Ramos (cell line): ENCODE results near the gene FILIP1L.

Source experiments
- in situ Hi-C: fragments of 300-500 bp; cut with MboI; formaldehyde crosslinking; loops from one replicate; pipeline ENCODE4 v1.14.3; 2022; ENCODE audit warnings: low sequenced_read_pairs; ENCODE audit not compliant: unreplicated experiment

The FILIP1L gene

DNA sequence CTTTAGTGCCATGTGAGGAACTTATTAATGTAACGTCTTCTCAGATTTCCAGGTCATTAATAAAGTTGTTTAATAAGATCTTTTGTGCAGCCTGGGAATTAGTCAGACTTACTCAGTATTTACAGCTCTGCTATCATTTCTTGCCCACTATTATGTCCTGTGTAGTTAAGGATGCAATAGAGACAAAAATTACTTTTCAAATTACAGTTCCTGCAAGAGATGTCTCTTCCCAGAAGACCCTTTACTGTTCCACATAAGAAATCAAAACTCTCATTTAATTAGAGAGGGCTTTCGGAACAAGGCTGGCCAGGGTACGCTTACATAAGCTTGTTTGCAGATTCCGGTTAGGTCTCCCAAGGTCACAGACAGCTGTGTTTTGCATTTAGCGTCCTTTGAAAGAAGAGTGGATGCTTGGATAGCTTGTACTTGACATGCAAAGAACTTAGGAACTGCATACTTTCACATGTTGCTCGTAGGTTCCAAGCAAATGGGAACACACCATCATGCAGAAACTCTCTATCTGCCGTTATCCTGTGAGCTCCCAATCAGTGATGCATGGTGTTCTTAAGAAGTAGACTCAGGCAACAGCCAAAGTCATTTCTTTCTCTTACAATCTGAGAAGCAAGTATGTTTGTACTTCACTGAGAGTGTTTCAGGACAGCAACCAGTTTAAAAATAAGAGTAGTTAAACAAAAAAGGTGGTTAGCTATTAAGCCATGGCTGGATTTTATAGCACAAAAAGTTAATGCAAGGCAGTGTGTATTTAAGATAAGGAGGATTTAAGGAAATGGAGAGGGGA, 37.4 kb downstream of the FILIP1L start:
- in situ Hi-C loops = no loop called here

DNA sequence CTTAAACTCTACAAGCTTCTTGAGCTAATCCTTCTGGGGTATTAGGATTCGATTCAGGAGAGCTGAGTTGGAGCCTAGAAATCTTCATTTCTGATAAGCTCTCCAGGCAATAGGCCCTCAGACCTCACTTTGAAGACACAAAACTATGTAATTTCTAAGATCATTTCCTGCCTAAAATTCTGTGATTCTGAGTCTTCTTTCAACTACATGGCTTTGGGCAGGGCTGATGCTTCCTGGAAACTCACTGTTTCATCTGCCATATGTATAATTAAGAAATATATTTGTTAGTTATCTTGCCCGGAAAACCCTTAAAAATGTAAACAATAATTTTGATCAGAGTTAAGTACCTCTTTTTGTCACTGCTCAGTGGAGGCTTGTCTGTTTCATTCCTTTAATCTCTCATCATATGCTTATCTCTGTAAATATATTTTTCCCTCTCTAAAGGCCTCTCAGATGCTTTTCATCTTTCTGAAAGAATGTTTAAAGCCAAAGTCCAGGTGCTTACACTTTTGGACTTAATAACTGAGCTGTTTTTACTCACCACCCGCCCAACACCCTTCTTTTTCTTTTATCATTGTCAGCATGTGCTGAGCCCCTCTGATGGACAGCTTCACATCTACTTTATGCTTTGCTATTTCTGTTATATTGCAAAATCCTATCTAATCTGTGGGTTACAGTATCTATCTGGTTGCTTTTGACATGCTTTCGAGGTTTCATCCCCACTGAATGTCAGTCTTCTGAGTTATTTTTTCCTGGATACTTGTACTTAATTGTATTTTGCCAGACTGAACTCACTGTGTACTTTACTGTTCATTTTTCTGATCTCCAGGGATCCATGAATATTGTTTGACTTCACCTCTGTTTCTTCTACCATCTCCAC, 38.2 kb downstream of the FILIP1L start:
- in situ Hi-C loops = no loop called here

- in situ Hi-C loops = no loop called here
Observed at GRCh38 chr3:100075196-100075595, 39.1 kb downstream of the FILIP1L start.

DNA sequence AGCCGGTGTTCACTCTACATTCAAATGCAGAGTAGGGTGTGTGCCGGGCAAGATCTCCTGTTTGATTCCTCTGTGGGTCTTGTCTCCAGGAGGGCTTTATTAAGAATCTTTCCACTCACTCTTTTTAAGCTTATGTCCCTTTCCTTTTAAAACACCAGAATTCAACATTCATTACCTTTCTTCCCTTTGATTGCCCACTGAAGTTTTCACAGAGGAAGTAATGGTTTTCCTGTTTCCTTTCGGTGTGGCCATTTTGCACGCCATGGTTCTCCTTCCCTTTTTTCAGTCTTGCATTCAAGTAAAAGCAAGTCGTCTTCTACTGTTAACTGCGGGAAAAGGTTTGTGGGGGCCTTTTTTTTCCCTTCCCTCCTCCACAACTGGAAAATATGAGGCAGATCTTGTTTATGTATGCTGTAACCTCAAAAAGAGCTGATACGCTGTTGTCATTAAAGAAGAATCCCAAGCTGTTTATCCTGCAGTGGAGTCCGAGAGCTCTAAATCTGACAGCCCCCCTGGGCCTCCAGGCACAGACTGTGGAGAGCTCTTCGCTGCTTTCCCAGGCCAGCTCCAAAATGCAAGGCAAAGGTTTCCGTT, 40.5 kb downstream of the FILIP1L start:
- in situ Hi-C loops = loop anchor here (25.0 kb wide), 1 partner anchor 513 kb away; no protein-coding TSS in a partner anchor

- in situ Hi-C loops = loop anchor here (25.0 kb wide), 1 partner anchor 514 kb away; no protein-coding TSS in a partner anchor
Observed at GRCh38 chr3:100073049-100073713, 41.1 kb downstream of the FILIP1L start.

GRCh38 chr3:100072326-100073048, 41.8 kb downstream of the FILIP1L start:
- in situ Hi-C loops = loop anchor here (25.0 kb wide), 1 partner anchor 515 kb away; no protein-coding TSS in a partner anchor

DNA sequence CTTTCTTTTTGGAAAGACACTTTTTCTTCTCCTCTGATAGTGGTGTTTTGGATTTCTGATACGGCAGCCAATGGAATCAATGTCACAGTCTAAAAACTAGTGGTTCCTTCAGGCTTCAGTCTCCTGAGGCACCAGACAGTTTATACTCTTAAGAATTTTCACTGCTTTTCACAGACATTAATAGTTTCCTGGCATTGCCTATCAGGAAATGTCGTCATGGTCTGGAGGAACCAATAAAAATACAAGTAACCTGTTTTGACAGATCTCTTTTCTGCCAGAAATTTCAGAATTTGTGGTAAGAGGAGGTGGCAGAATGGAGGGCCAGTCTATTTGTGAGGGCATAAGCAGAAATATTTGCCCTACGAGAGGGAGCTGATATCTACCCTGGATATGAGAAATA, 44.8 kb downstream of the FILIP1L start:
- in situ Hi-C loops = loop anchor here (5.0 to 25.0 kb wide), 2 partner anchors 183 to 518 kb away; no protein-coding TSS in a partner anchor

DNA sequence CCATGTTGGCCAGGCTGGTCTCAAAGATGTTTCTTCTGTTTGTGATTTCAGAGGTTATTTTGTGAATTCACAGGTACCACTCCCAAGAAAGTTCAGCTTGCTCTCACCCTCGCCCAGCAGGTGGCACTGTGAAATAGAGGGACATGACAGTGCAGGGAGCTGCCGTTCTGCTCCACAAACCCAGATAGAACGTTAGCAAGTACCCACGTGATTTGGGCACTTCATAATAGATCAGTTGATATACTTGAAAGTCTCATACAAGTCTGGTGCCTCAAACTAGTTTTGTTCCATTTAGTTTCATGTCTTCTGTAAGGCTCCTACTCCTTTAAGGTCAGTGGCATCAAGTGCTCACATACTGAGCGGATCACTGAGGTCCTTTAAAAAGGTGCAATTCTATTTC, 45.5 kb downstream of the FILIP1L start:
- in situ Hi-C loops = loop anchor here (5.0 to 25.0 kb wide), 2 partner anchors 183 to 518 kb away; no protein-coding TSS in a partner anchor

DNA sequence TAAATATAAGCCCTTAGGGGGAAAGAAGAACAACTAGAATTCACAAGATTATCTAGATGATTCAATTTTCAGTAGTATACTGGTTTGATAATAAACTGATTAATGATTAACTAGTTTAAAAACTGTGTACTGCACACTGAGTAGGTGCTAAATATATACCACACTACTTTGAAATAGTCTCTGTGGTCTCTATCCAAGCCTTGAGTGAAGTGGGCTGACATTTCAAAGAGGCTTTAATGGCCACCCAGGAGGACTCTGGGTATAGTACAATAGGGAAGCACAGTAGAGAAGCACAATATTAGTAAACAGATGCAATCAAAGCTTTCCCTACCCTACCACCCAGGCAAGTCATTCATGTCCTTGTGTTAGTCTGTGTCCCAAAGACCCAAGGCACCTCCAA, 46.7 kb downstream of the FILIP1L start:
- in situ Hi-C loops = loop anchor here (5.0 to 25.0 kb wide), 2 partner anchors 185 to 520 kb away; no protein-coding TSS in a partner anchor

DNA sequence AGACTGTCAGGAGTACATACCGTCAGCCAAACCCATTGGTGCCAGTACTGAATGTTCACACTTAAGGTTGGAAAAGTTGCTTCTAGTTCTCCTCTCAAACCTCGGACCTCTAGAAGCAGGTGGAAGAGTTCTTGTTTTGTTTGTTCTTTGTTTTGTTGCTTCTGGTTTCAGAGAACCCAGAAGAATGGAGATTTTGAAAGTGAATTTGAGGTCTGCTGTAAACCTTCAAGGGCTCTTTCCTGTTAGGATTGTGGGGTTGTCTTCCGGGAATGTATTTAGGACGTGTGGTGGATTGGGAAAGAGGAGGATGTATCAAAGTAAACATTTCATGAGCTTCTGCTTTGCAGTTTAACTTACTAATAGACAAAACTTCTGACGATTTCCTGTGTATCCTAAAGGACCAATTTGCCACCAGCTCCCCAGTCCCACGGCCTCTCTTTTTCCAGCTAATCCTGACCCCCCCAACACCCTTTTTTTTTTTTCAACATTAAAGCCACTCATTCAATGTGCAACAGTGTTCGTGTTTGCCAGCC, 50.3 kb downstream of the FILIP1L start:
- in situ Hi-C loops = loop anchor here (25.0 kb wide), 1 partner anchor 523 kb away; no protein-coding TSS in a partner anchor

GRCh38 chr3:100062665-100063064, 51.6 kb downstream of the FILIP1L start:
- in situ Hi-C loops = loop anchor here (25.0 kb wide), 1 partner anchor 525 kb away; no protein-coding TSS in a partner anchor

- in situ Hi-C loops = loop anchor here (25.0 kb wide), 1 partner anchor 526 kb away; no protein-coding TSS in a partner anchor
Observed at GRCh38 chr3:100060685-100061484, 53.4 kb downstream of the FILIP1L start.

GRCh38 chr3:100059472-100059871, 54.8 kb downstream of the FILIP1L start:
- in situ Hi-C loops = loop anchor here (25.0 kb wide), 1 partner anchor 528 kb away; no protein-coding TSS in a partner anchor

- in situ Hi-C loops = loop anchor here (25.0 kb wide), 1 partner anchor 529 kb away; no protein-coding TSS in a partner anchor
Observed at GRCh38 chr3:100057716-100058575, 56.4 kb downstream of the FILIP1L start.

- in situ Hi-C loops = loop anchor here (25.0 kb wide), 1 partner anchor 533 kb away; no protein-coding TSS in a partner anchor
Observed at GRCh38 chr3:100053951-100054620, 60.2 kb downstream of the FILIP1L start.

DNA sequence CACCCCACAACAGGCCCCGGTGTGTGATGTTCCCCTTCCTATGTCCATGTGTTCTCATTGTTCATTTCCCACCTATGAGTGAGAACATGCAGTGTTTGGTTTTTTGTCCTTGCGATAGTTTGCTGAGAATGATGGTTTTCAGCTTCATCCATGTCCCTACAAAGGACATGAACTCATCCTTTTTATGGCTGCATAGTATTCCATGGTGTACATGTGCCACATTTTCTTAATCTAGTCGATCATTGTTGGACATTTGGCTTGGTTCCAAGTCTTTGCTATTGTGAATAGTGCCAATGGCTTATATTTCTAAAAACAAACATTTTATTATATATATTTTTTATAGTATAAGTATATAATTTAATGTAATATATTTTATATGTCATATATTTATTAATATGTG, 62.8 kb downstream of the FILIP1L start:
- in situ Hi-C loops = loop anchor here (25.0 kb wide), 1 partner anchor 536 kb away; no protein-coding TSS in a partner anchor
